SK-N-SH treated with all-trans-retinoic acid at 6 μM for 48 hours (cell line): Measurements from ENCODE around the gene COL17A1.

Experiments
- ATAC-seq: fragments of 200-7000 bp; cut with Tn5 transposase; 3 replicates; pipeline ENCODE4 v1.9.1; 2020; ENCODE audit warnings: mild to moderate bottlenecking, moderate library complexity
- ARNTL ChIP-seq: fragments of 450-650 bp; formaldehyde crosslinking; IDR thresholded peaks from 2 replicates; pipeline ENCODE4 v1.5.0; 2020; ENCODE audit warnings: low read depth, mild to moderate bottlenecking, moderate library complexity, borderline replicate concordance
- BACH2 ChIP-seq: fragments of 250-450 bp; sonication (Bioruptor Pico); IDR thresholded peaks from 2 replicates; pipeline ENCODE4 v1.9.0; 2021; ENCODE audit warnings: mild to moderate bottlenecking, borderline replicate concordance
- CREB5 ChIP-seq: fragments of 250-450 bp; sonication (Bioruptor Pico); IDR thresholded peaks from 2 replicates; pipeline ENCODE4 v1.5.1; 2020; ENCODE audit warnings: low read depth, mild to moderate bottlenecking, moderate library complexity
- CSDC2 ChIP-seq: fragments of 250-450 bp; sonication (Bioruptor Pico); IDR thresholded peaks from 2 replicates; pipeline ENCODE4 v1.5.0; 2020; ENCODE audit warnings: mild to moderate bottlenecking, moderate library complexity
- CSRNP3 ChIP-seq: fragments of 250-450 bp; sonication (Bioruptor Pico); IDR thresholded peaks from 2 replicates; pipeline ENCODE4 v1.5.1; 2021; ENCODE audit warnings: mild to moderate bottlenecking, moderate library complexity
- ESRRG ChIP-seq: fragments of 250-450 bp; sonication (Bioruptor Pico); IDR thresholded peaks from 2 replicates; pipeline ENCODE4 v1.6.1; 2021; ENCODE audit warnings: mild to moderate bottlenecking
- GLIS3 ChIP-seq: fragments of 250-450 bp; sonication (Bioruptor Pico); IDR thresholded peaks from 2 replicates; pipeline ENCODE4 v1.5.0; 2020; ENCODE audit warnings: mild to moderate bottlenecking, moderate library complexity
- ISL1 ChIP-seq: fragments of 250-450 bp; sonication (Bioruptor Pico); IDR thresholded peaks from 2 replicates; pipeline ENCODE4 v2.1.2; 2022; ENCODE audit warnings: mild to moderate bottlenecking, moderate library complexity
- OSR1 ChIP-seq: fragments of 250-450 bp; sonication (Bioruptor Pico); IDR thresholded peaks from 2 replicates; pipeline ENCODE4 v1.8.0; 2022; ENCODE audit warnings: moderate library complexity, mild to moderate bottlenecking, inconsistent platforms
- PATZ1 ChIP-seq: fragments of 250-450 bp; sonication (Bioruptor Pico); IDR thresholded peaks from 2 replicates; pipeline ENCODE4 v1.8.0; 2020; ENCODE audit warnings: mild to moderate bottlenecking, moderate library complexity, borderline replicate concordance
- POU6F1 ChIP-seq: fragments of 250-450 bp; sonication (Bioruptor Pico); IDR thresholded peaks from 2 replicates; pipeline ENCODE4 v1.8.0; 2021; ENCODE audit warnings: low read depth, mild to moderate bottlenecking, moderate library complexity, borderline replicate concordance
- PPARA ChIP-seq: fragments of 250-450 bp; sonication (Bioruptor Pico); IDR thresholded peaks from 2 replicates; pipeline ENCODE4 v1.5.0; 2020; ENCODE audit warnings: mild to moderate bottlenecking, borderline replicate concordance
- RARB ChIP-seq: fragments of 250-450 bp; sonication (Bioruptor Pico); IDR thresholded peaks from 2 replicates; pipeline ENCODE4 v1.8.0; 2021; ENCODE audit warnings: mild to moderate bottlenecking, moderate library complexity
- TCF4 ChIP-seq: fragments of 250-450 bp; sonication (Bioruptor Pico); IDR thresholded peaks from 2 replicates; pipeline ENCODE4 v1.8.0; 2021; ENCODE audit warnings: mild to moderate bottlenecking, moderate library complexity, borderline replicate concordance
- TOX ChIP-seq: fragments of 250-450 bp; sonication (Bioruptor Pico); IDR thresholded peaks from 2 replicates; pipeline ENCODE4 v1.8.0; 2021; ENCODE audit warnings: mild to moderate bottlenecking, moderate library complexity, borderline replicate concordance
- TSHZ2 ChIP-seq: fragments of 250-450 bp; sonication (Bioruptor Pico); IDR thresholded peaks from 2 replicates; pipeline ENCODE4 v1.5.0; 2020; ENCODE audit warnings: mild to moderate bottlenecking, moderate library complexity
- ZC3H10 ChIP-seq: fragments of 250-450 bp; sonication (Bioruptor Pico); IDR thresholded peaks from 2 replicates; pipeline ENCODE4 v1.5.1; 2021; ENCODE audit warnings: mild to moderate bottlenecking, moderate library complexity
- ZFP3 ChIP-seq: fragments of 250-450 bp; sonication (Bioruptor Pico); IDR thresholded peaks from 2 replicates; pipeline ENCODE4 v1.5.0; 2020; ENCODE audit warnings: mild to moderate bottlenecking, moderate library complexity
- ZFP30 ChIP-seq: fragments of 450-650 bp; formaldehyde crosslinking; IDR thresholded peaks from 2 replicates; pipeline ENCODE4 v1.5.0; 2022; ENCODE audit warnings: mild to moderate bottlenecking, moderate library complexity
- ZNF565 ChIP-seq: fragments of 450-650 bp; formaldehyde crosslinking; conservative IDR thresholded peaks from 2 replicates; pipeline ENCODE4 v1.5.0; 2020; ENCODE audit warnings: low read depth, mild to moderate bottlenecking, moderate library complexity
- ZNF70 ChIP-seq: fragments of 450-650 bp; formaldehyde crosslinking; IDR thresholded peaks from 2 replicates; pipeline ENCODE4 v1.5.0; 2020; ENCODE audit warnings: mild to moderate bottlenecking, moderate library complexity
- ZNF8 ChIP-seq: fragments of 450-650 bp; formaldehyde crosslinking; IDR thresholded peaks from 2 replicates; pipeline ENCODE4 v1.5.0; 2020; ENCODE audit warnings: mild to moderate bottlenecking, moderate library complexity

The COL17A1 gene

GRCh38 chr10:104127411-104127810 lies 41.7 kb upstream of the COL17A1 start:
- TF ChIP-seq ZC3H10 (CRISPR knock-in tag) (no peak), ESRRG (CRISPR knock-in tag) (no peak), TOX (CRISPR knock-in tag) (no peak), CREB5 (no peak), TCF4 (CRISPR knock-in tag) (no peak), ISL1 (no peak), ARNTL (CRISPR knock-in tag) (no peak), POU6F1 (CRISPR knock-in tag) (no peak), CSRNP3 (no peak), ZNF565 (CRISPR knock-in tag) (no peak), RARB (CRISPR knock-in tag) (no peak), BACH2 (no peak), ZNF8 (CRISPR knock-in tag) (no peak), ZFP30 (CRISPR knock-in tag) (no peak)
- peak; percentile 64 for ATAC-seq

GRCh38 chr10:104123397-104123796 lies 37.7 kb upstream of the COL17A1 start:
- ATAC-seq = no peak
- TF ChIP-seq PATZ1 (CRISPR knock-in tag) = no peak
- no peak for TF ChIP-seq ISL1
- TF ChIP-seq TCF4 (CRISPR knock-in tag) = no peak
- no peak for TF ChIP-seq ZFP30 (CRISPR knock-in tag)
- no peak for TF ChIP-seq PPARA
- TF ChIP-seq ZC3H10 (CRISPR knock-in tag) = no peak
- TF ChIP-seq OSR1 (CRISPR knock-in tag) = no peak
- TF ChIP-seq CSDC2 (CRISPR knock-in tag) = no peak
- no peak for TF ChIP-seq ZNF8 (CRISPR knock-in tag)
- TF ChIP-seq ZNF70 (CRISPR knock-in tag) = no peak
- TF ChIP-seq TSHZ2 (CRISPR knock-in tag) = no peak
- TF ChIP-seq GLIS3 (CRISPR knock-in tag) = no peak
- TF ChIP-seq ZFP3 (CRISPR knock-in tag) = no peak
- TF ChIP-seq, all 23 proteins: peak for 0
